Sigmoid colon (tissue), 3 donors: ENCODE measurements around the gene CATSPER1.

ENCODE experiments used
- POLR2A ChIP-seq, 2 donors: fragments of 450-650 bp; IDR thresholded peaks; one replicate each; pipeline ENCODE4 v1.6.1; 2016; ENCODE audit warnings: antibody characterized with exemption in 2 of 2, mild to moderate bottlenecking in 2 of 2, moderate library complexity in 2 of 2
- TF ChIP-seq, protein P1 (sequence below), 4 experiments: fragments of 450-650 bp in 3 of 4; fragments of 200-600 bp in 1 of 4; IDR thresholded peaks; one replicate each; pipeline ENCODE4 v1.5.1; 2016 to 2019; ENCODE audit warnings: antibody characterized with exemption in 4 of 4, mild to moderate bottlenecking in 3 of 4, moderate library complexity in 2 of 4

DNA sequence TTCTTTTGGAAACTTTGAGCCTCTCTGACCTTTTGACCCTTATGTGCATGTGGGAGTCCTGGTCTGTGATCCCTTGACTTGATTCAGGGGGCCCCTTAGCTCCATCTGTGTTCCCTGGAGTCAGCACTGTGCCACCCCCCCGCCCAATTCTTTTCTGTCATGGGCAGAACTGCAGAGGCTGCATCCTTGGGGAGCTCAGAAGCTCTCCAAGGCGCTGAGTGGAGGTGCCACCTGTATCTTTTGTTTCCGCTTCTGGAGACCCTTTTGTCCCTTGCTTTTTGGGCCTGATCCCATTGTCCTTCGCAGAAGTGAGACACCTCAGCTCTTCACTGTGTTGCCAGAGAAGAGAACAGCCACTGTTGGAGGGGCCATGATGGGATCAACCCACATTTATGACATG, 41.4 kb upstream of the CATSPER1 start:
- TF ChIP-seq, protein P1, sequence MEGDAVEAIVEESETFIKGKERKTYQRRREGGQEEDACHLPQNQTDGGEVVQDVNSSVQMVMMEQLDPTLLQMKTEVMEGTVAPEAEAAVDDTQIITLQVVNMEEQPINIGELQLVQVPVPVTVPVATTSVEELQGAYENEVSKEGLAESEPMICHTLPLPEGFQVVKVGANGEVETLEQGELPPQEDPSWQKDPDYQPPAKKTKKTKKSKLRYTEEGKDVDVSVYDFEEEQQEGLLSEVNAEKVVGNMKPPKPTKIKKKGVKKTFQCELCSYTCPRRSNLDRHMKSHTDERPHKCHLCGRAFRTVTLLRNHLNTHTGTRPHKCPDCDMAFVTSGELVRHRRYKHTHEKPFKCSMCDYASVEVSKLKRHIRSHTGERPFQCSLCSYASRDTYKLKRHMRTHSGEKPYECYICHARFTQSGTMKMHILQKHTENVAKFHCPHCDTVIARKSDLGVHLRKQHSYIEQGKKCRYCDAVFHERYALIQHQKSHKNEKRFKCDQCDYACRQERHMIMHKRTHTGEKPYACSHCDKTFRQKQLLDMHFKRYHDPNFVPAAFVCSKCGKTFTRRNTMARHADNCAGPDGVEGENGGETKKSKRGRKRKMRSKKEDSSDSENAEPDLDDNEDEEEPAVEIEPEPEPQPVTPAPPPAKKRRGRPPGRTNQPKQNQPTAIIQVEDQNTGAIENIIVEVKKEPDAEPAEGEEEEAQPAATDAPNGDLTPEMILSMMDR (IDR thresholded peaks at IDR 0.05): no peak
- TF ChIP-seq POLR2A (IDR thresholded peaks at IDR 0.05): no peak
